ENCODE data around the gene LRRC8D. TPM values are rescaled to one million over a fixed set of nuclear protein-coding genes. Genes with fewer than 3 reads are reported as not detected.

Gene LRRC8D
- total RNA-seq, 1 donor from 2014 or later: 33.9 TPM

DNA sequence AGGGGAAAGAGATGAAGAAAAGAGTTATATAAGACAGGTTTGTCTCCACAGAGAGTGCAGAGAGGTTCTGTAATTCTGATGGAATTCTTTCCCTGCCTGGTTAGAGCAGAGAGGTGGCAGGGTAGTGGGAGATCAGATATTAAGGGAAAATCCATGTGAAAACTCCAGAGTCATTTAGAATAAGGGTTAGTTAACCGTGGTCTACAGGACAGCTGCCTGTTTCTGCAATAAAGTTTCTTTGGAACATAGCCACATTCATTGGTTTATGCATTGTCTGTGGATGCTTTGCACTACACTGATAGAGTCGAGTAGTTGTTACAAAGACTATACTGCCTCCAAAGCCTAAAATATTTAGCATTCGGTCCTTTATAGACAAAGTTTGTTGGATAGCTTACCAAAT lies 55.6 kb downstream of the LRRC8D start:
- no peak overlapping the region for H3K27ac Mint-ChIP-seq (ENCODE audit: unreplicated experiment)

GRCh38 chr1:89877756-89878155 lies 56.9 kb downstream of the LRRC8D start:
- Mint-ChIP-seq H3K9me3 (ENCODE audit: unreplicated experiment) (no peaks in the 10 kb centered on the region), H3K27ac (ENCODE audit: unreplicated experiment) (no peak overlapping the region), H3K27me3 (ENCODE audit: unreplicated experiment) (peaks cover 2% of the 10 kb centered on the region), H3K4me3 (ENCODE audit: unreplicated experiment) (no peak overlapping the region), H3K36me3 (ENCODE audit: low read depth, unreplicated experiment) (peaks cover 10% of the 10 kb centered on the region), H3K4me1 (ENCODE audit: unreplicated experiment) (peaks cover 19% of the 10 kb centered on the region)
- no peak for DNase-seq (ENCODE audit: low spot score)
- TF ChIP-seq, protein P1, sequence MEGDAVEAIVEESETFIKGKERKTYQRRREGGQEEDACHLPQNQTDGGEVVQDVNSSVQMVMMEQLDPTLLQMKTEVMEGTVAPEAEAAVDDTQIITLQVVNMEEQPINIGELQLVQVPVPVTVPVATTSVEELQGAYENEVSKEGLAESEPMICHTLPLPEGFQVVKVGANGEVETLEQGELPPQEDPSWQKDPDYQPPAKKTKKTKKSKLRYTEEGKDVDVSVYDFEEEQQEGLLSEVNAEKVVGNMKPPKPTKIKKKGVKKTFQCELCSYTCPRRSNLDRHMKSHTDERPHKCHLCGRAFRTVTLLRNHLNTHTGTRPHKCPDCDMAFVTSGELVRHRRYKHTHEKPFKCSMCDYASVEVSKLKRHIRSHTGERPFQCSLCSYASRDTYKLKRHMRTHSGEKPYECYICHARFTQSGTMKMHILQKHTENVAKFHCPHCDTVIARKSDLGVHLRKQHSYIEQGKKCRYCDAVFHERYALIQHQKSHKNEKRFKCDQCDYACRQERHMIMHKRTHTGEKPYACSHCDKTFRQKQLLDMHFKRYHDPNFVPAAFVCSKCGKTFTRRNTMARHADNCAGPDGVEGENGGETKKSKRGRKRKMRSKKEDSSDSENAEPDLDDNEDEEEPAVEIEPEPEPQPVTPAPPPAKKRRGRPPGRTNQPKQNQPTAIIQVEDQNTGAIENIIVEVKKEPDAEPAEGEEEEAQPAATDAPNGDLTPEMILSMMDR (IDR thresholded peaks at IDR 0.05; ENCODE audit: unreplicated experiment): no peak

More for the DNA sequence above, 55.6 kb downstream of the LRRC8D start:
- Mint-ChIP-seq H3K4me3 (ENCODE audit: unreplicated experiment) (no peak overlapping the region), H3K4me1 (ENCODE audit: unreplicated experiment) (peaks cover 19% of the 10 kb centered on the region), H3K27me3 (ENCODE audit: unreplicated experiment) (peaks cover 2% of the 10 kb centered on the region), H3K9me3 (ENCODE audit: unreplicated experiment) (no peaks in the 10 kb centered on the region), H3K36me3 (ENCODE audit: low read depth, unreplicated experiment) (peaks cover 6% of the 10 kb centered on the region)
- TF ChIP-seq, protein P1 (IDR thresholded peaks at IDR 0.05; ENCODE audit: unreplicated experiment): no peak
- no peak for DNase-seq (ENCODE audit: low spot score)

DNA sequence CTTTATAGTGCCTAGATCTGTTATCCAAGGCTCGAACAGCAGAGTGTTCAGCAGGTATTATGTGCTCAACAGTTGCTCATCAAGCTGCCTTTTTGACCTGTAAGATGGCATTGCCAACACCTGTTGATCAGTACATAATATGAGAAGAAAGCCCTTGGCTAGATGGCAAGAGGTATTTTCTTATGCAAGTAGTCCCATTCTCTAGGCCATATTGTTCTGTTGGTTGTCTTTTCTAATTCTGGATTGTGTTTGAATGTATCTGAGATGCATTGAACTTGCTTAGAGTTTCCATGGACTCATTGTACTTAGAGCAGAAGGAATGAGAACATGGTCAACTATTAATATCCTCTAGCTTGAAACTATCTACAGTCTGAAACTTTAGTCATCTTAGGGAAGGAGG lies 57.4 kb downstream of the LRRC8D start:
- peaks cover 15% of the 10 kb centered on the region for H3K4me1 Mint-ChIP-seq (ENCODE audit: unreplicated experiment)
- no peak for DNase-seq (ENCODE audit: low spot score)
- peaks cover 3% of the 10 kb centered on the region for H3K27me3 Mint-ChIP-seq (ENCODE audit: unreplicated experiment)
- no peaks in the 10 kb centered on the region for H3K9me3 Mint-ChIP-seq (ENCODE audit: unreplicated experiment)
- peaks cover 11% of the 10 kb centered on the region for H3K36me3 Mint-ChIP-seq (ENCODE audit: low read depth, unreplicated experiment)
- no peak overlapping the region for H3K4me3 Mint-ChIP-seq (ENCODE audit: unreplicated experiment)
- H3K27ac Mint-ChIP-seq (ENCODE audit: unreplicated experiment): no peak overlapping the region
- TF ChIP-seq, protein P1 (IDR thresholded peaks at IDR 0.05; ENCODE audit: unreplicated experiment): no peak

GRCh38 chr1:89880679-89881078 lies 59.8 kb downstream of the LRRC8D start:
- H3K27ac Mint-ChIP-seq (ENCODE audit: unreplicated experiment): no peak overlapping the region
- TF ChIP-seq, protein P1 (IDR thresholded peaks at IDR 0.05; ENCODE audit: unreplicated experiment): no peak
- H3K4me3 Mint-ChIP-seq (ENCODE audit: unreplicated experiment): no peak overlapping the region
- peaks cover 11% of the 10 kb centered on the region for H3K36me3 Mint-ChIP-seq (ENCODE audit: low read depth, unreplicated experiment)
- H3K9me3 Mint-ChIP-seq (ENCODE audit: unreplicated experiment): no peaks in the 10 kb centered on the region
- no peak for DNase-seq (ENCODE audit: low spot score)
- H3K27me3 Mint-ChIP-seq (ENCODE audit: unreplicated experiment): peaks cover 3% of the 10 kb centered on the region
- peaks cover 13% of the 10 kb centered on the region for H3K4me1 Mint-ChIP-seq (ENCODE audit: unreplicated experiment)

DNA sequence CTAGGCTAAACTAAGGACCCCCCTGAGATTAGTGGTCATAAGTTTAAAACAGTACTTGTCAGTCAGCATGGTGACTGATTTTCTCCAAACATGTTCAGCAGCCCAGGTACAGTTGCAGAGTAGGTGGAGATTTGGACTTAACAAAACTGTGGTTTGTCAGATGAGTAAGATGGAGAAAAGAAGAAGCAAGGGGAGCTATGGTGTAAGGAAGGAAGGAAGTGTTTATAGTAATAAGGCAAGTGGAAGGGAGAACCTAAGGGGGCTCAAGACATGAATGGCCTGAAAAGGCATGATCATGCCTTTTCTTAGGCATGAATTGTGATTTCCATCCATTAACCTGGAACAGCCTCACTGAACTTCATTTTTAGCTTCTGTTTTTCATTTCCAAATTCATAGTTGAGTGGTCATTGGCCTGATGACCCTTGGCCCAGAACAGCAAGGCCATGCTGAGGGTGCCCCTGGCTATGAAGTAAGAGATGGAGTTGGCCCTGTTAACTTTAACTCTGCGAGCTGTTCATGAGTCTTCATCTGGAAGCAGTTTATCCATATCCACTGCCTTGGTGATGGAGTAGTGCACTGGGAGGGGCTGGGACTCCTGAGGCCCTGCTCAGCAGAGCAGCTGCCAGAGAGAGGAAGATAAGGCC lies 60.7 kb downstream of the LRRC8D start:
- peak overlapping the region; percentile 58 for H3K4me3 Mint-ChIP-seq (ENCODE audit: unreplicated experiment)
- TF ChIP-seq, protein P1 (IDR thresholded peaks at IDR 0.05; ENCODE audit: unreplicated experiment): no peak
- no peaks in the 10 kb centered on the region for H3K9me3 Mint-ChIP-seq (ENCODE audit: unreplicated experiment)
- peaks cover 3% of the 10 kb centered on the region for H3K27me3 Mint-ChIP-seq (ENCODE audit: unreplicated experiment)
- peaks cover 13% of the 10 kb centered on the region for H3K4me1 Mint-ChIP-seq (ENCODE audit: unreplicated experiment)
- no peak overlapping the region for H3K27ac Mint-ChIP-seq (ENCODE audit: unreplicated experiment)
- peaks cover 11% of the 10 kb centered on the region for H3K36me3 Mint-ChIP-seq (ENCODE audit: low read depth, unreplicated experiment)
- DNase-seq (ENCODE audit: low spot score): no peak

All from endothelial cell (in vitro differentiated cells).